ENCODE measurements around the gene TBC1D22A. TPM values are rescaled to one million over a fixed set of nuclear protein-coding genes. Genes with fewer than 3 reads are reported as not detected.

TBC1D22A gene
- polyA plus RNA-seq, 1 of the 3 experiments (the other 2 are of a cell fraction), result 16.5 TPM

DNA sequence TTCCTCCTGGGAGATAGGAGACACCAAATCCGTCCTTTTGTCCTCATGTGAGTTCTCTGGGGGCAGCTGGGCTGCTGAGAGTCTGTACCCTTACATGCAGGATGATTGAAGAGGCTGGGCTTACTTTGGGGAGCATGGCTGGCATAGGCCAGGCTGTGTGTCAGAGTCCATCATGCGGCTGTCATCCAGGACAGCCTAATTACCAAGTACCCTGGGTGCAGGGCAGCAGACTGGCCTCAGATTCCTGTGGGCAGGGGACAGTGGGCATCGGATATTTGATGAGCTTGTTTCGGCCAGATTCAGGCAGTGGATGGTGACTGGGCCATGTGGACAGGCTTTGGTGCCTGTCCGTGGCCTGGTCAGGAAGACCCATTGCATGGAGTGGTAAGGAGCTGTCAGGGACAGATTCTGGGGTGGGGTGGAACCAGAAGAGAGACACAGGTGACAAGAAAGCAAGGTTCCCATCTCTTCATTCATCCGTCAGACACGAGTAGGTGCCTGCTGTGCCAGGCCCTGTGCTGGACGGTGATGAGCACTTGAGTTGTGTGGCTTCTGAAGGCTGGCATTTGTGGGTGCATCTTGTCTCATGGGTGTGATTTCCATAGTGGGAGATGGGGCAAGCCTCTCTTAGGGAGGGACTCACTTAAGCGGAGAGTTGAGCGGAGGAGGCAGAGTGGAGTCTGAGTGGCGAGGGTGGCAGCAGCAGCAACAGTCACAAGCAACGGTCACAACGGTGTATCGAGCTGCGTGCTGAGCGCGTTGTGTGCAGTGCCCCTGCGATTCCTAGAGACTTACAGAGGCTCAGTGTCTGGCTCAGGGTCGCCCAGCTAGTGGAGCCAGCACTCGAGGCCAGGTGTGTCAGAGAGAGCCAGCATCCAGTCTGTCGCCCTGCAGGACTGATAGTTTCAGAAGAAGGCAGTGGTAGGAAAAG lies 48.7 kb downstream of the TBC1D22A start:
- DNase-seq, result no peak
- Histone ChIP-seq H3K27ac (ENCODE audit: low read depth in 2 of 2, low read length in 1 of 2) (no peak overlapping the region), H3K9me3 (no peaks in the 10 kb centered on the region), H3K9ac (no peak overlapping the region), H3F3A (replicated peaks; ENCODE audit: insufficient read depth) (peaks cover 3% of the 10 kb centered on the region), H2AFZ (ENCODE audit: low read depth) (no peak overlapping the region), H3K4me3 (ENCODE audit: low read depth in 2 of 2, low read length in 1 of 2) (no peak overlapping the region), H3K4me2 (no peak overlapping the region), H4K20me1 (ENCODE audit: insufficient read depth) (peaks cover 10% of the 10 kb centered on the region; the same call in 1 of the 2 replicates), H3K36me3 (replicated peaks in 1 of 2; ENCODE audit: control insufficient read depth in 1 of 2, insufficient read depth in 2 of 2, low read length in 1 of 2) (peaks cover 0 to 3% of the 10 kb centered on the region in 2 experiments), H3K27me3 (ENCODE audit: insufficient read depth) (no peaks in the 10 kb centered on the region), H3K79me2 (ENCODE audit: insufficient read depth) (peaks cover 19% of the 10 kb centered on the region), H3K4me1 (ENCODE audit: control insufficient read depth in 1 of 2, insufficient read depth in 2 of 2, low read depth in 1 of 2, low read length in 1 of 2) (peaks cover 0 to 6% of the 10 kb centered on the region in 2 experiments; a peak in 2 of 4 replicates), H3K9me2 (no peaks in the 10 kb centered on the region)
- CTCF ChIA-PET, result interaction anchor here (2.0 to 3.9 kb wide), 2 partner anchors 8 to 12 kb away, joined by 10 to 26 read pairs; no protein-coding TSS in a partner anchor
- WGBS (ENCODE audit: low lambda C conversion rate), result 98% methylated on average over 20 of the region's 21 CpGs
- no peak for TF ChIP-seq FOSL2 (IDR thresholded peaks at IDR 0.05; ENCODE audit: borderline replicate concordance, low read depth)
- no peak for TF ChIP-seq RCOR1 (IDR thresholded peaks at IDR 0.05; ENCODE audit: low read length)
- TF ChIP-seq, protein P1, sequence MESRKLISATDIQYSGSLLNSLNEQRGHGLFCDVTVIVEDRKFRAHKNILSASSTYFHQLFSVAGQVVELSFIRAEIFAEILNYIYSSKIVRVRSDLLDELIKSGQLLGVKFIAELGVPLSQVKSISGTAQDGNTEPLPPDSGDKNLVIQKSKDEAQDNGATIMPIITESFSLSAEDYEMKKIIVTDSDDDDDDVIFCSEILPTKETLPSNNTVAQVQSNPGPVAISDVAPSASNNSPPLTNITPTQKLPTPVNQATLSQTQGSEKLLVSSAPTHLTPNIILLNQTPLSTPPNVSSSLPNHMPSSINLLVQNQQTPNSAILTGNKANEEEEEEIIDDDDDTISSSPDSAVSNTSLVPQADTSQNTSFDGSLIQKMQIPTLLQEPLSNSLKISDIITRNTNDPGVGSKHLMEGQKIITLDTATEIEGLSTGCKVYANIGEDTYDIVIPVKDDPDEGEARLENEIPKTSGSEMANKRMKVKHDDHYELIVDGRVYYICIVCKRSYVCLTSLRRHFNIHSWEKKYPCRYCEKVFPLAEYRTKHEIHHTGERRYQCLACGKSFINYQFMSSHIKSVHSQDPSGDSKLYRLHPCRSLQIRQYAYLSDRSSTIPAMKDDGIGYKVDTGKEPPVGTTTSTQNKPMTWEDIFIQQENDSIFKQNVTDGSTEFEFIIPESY (IDR thresholded peaks at IDR 0.05; ENCODE audit: borderline replicate concordance, low read depth), result no peak
- TF ChIP-seq SMC3 (IDR thresholded peaks at IDR 0.05; ENCODE audit: low read depth, low read length), result no peak
- TF ChIP-seq GATA2 (CRISPR knock-in tag; IDR thresholded peaks at IDR 0.05), result no peak
- no peak for TF ChIP-seq CHD2 (IDR thresholded peaks at IDR 0.05; ENCODE audit: low read length, partially characterized antibody)
- no peak for TF ChIP-seq JUND (IDR thresholded peaks at IDR 0.05)
- TF ChIP-seq FOXM1 (IDR thresholded peaks at IDR 0.05; ENCODE audit: low read depth), result no peak
- TF ChIP-seq ELF1 (IDR thresholded peaks at IDR 0.05), result no peak
- TF ChIP-seq, protein P2, sequence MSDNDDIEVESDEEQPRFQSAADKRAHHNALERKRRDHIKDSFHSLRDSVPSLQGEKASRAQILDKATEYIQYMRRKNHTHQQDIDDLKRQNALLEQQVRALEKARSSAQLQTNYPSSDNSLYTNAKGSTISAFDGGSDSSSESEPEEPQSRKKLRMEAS (IDR thresholded peaks at IDR 0.05; ENCODE audit: low read depth), result no peak
- TF ChIP-seq RXRA (IDR thresholded peaks at IDR 0.05; ENCODE audit: borderline replicate concordance, low read depth), result no peak
- TF ChIP-seq, protein P3, sequence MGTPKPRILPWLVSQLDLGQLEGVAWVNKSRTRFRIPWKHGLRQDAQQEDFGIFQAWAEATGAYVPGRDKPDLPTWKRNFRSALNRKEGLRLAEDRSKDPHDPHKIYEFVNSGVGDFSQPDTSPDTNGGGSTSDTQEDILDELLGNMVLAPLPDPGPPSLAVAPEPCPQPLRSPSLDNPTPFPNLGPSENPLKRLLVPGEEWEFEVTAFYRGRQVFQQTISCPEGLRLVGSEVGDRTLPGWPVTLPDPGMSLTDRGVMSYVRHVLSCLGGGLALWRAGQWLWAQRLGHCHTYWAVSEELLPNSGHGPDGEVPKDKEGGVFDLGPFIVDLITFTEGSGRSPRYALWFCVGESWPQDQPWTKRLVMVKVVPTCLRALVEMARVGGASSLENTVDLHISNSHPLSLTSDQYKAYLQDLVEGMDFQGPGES (IDR thresholded peaks at IDR 0.05; ENCODE audit: low read depth, low read length), result no peak
- no peak for TF ChIP-seq GABPA (IDR thresholded peaks at IDR 0.05; ENCODE audit: low read depth)
- TF ChIP-seq, protein P4, sequence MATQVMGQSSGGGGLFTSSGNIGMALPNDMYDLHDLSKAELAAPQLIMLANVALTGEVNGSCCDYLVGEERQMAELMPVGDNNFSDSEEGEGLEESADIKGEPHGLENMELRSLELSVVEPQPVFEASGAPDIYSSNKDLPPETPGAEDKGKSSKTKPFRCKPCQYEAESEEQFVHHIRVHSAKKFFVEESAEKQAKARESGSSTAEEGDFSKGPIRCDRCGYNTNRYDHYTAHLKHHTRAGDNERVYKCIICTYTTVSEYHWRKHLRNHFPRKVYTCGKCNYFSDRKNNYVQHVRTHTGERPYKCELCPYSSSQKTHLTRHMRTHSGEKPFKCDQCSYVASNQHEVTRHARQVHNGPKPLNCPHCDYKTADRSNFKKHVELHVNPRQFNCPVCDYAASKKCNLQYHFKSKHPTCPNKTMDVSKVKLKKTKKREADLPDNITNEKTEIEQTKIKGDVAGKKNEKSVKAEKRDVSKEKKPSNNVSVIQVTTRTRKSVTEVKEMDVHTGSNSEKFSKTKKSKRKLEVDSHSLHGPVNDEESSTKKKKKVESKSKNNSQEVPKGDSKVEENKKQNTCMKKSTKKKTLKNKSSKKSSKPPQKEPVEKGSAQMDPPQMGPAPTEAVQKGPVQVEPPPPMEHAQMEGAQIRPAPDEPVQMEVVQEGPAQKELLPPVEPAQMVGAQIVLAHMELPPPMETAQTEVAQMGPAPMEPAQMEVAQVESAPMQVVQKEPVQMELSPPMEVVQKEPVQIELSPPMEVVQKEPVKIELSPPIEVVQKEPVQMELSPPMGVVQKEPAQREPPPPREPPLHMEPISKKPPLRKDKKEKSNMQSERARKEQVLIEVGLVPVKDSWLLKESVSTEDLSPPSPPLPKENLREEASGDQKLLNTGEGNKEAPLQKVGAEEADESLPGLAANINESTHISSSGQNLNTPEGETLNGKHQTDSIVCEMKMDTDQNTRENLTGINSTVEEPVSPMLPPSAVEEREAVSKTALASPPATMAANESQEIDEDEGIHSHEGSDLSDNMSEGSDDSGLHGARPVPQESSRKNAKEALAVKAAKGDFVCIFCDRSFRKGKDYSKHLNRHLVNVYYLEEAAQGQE (IDR thresholded peaks at IDR 0.05; ENCODE audit: low read depth, low read length), result no peak
- no peak for TF ChIP-seq EP300 (IDR thresholded peaks at IDR 0.05; ENCODE audit: borderline replicate concordance in 1 of 2, low read depth in 1 of 2, low read length in 1 of 2)
- POLR2A ChIA-PET, result no interaction called here
